GM12873 (cell line): ENCODE measurements around the gene CDK5RAP3.

ENCODE experiments used
- CTCF ChIP-seq: IDR thresholded peaks from 2 replicates; pipeline ENCODE4 v1.5.1; 2012; ENCODE audit warnings: low read depth, mild to moderate bottlenecking, moderate library complexity, low read length, control low read depth; ENCODE audit not compliant: insufficient read depth; ENCODE audit errors: missing control alignments

Gene CDK5RAP3

GRCh38 chr17:48014595-48015111, 43.7 kb downstream of the CDK5RAP3 start:
- TF ChIP-seq CTCF, result no peak

GRCh38 chr17:48016112-48016511, 45.2 kb downstream of the CDK5RAP3 start:
- no peak for TF ChIP-seq CTCF

GRCh38 chr17:48021934-48022333, 51.0 kb downstream of the CDK5RAP3 start:
- TF ChIP-seq CTCF, result no peak

- TF ChIP-seq CTCF, result no peak
Measured at GRCh38 chr17:48022901-48023300, 52.0 kb downstream of the CDK5RAP3 start.

GRCh38 chr17:48023400-48024148, 52.7 kb downstream of the CDK5RAP3 start:
- peak; percentile 19 for TF ChIP-seq CTCF

GRCh38 chr17:48024149-48025039, 53.5 kb downstream of the CDK5RAP3 start:
- peak; percentile 6 for TF ChIP-seq CTCF
